H9 (cell line): ENCODE data around the gene SPRYD3. TPM values are rescaled to one million over a fixed set of nuclear protein-coding genes. Genes with fewer than 3 reads are reported as not detected.

Source experiments
- DNase-seq: peaks from one replicate; pipeline ENCODE4 v3.0.0-alpha.2; 2017
- H2AFZ ChIP-seq: one replicate; pipeline ENCODE4 v1.6.1; 2013; ENCODE audit warnings: mild to moderate bottlenecking, low read length, control low read depth, moderate library complexity
- H2AK5ac ChIP-seq: 2 replicates; pipeline ENCODE4 v1.6.1; 2013; ENCODE audit warnings: low read length, control low read depth, mixed read lengths; ENCODE audit not compliant: insufficient read length
- H2BK120ac ChIP-seq: one replicate; pipeline ENCODE4 v1.6.1; 2013; ENCODE audit warnings: low read depth, mild to moderate bottlenecking, low read length, control low read depth, inconsistent platforms; ENCODE audit not compliant: poor library complexity, severe bottlenecking
- H2BK12ac ChIP-seq: 2 replicates; pipeline ENCODE4 v1.6.1; 2013; ENCODE audit warnings: low read length, control low read depth, mixed read lengths, low read depth; ENCODE audit not compliant: insufficient read length
- H2BK15ac ChIP-seq: 2 replicates; pipeline ENCODE4 v1.6.1; 2013; ENCODE audit warnings: low read depth, low read length, control low read depth
- H2BK20ac ChIP-seq: one replicate; pipeline ENCODE4 v1.6.1; 2013; ENCODE audit warnings: low read depth, mild to moderate bottlenecking, low read length, control low read depth, inconsistent platforms; ENCODE audit not compliant: poor library complexity, severe bottlenecking
- H2BK5ac ChIP-seq: 2 replicates; pipeline ENCODE4 v1.6.1; 2013; ENCODE audit warnings: low read length, control low read depth, mixed read lengths; ENCODE audit not compliant: insufficient read length
- H3K14ac ChIP-seq: 2 replicates; pipeline ENCODE4 v1.6.1; 2013; ENCODE audit warnings: low read length, control low read depth; ENCODE audit not compliant: insufficient read depth
- H3K18ac ChIP-seq: 2 replicates; pipeline ENCODE4 v1.6.1; 2013; ENCODE audit warnings: low read depth, mild to moderate bottlenecking, mixed read lengths, low read length, control low read depth; ENCODE audit not compliant: insufficient read length
- H3K23ac ChIP-seq: 2 replicates; pipeline ENCODE4 v1.6.1; 2013; ENCODE audit warnings: low read length, control low read depth, mixed read lengths, low read depth; ENCODE audit not compliant: insufficient read length
- H3K23me2 ChIP-seq: 2 replicates; pipeline ENCODE4 v1.6.1; 2013; ENCODE audit warnings: low read depth, mild to moderate bottlenecking, mixed read lengths, low read length, control low read depth; ENCODE audit not compliant: insufficient read length, poor library complexity, severe bottlenecking
- H3K27ac ChIP-seq: 2 replicates; pipeline ENCODE4 v1.5.1; 2013; ENCODE audit warnings: low read length, control low read depth, mixed read lengths, low read depth; ENCODE audit not compliant: insufficient read length
- H3K27me3 ChIP-seq: 2 replicates; pipeline ENCODE4 v1.6.1; 2013; ENCODE audit warnings: low read length, control low read depth, inconsistent platforms; ENCODE audit not compliant: insufficient read depth
- H3K4ac ChIP-seq: 2 replicates; pipeline ENCODE4 v1.6.1; 2013; ENCODE audit warnings: low read depth, mild to moderate bottlenecking, control low read depth, inconsistent platforms, low read length, moderate library complexity
- H3K4me1 ChIP-seq: 2 replicates; pipeline ENCODE4 v1.6.1; 2013; ENCODE audit warnings: low read length, control low read depth, inconsistent platforms; ENCODE audit not compliant: insufficient read depth
- H3K4me2 ChIP-seq: 2 replicates; pipeline ENCODE4 v1.6.1; 2013; ENCODE audit warnings: low read length, control low read depth, mixed read lengths; ENCODE audit not compliant: insufficient read length, insufficient read depth
- H3K56ac ChIP-seq: 2 replicates; pipeline ENCODE4 v1.6.1; 2013; ENCODE audit warnings: low read depth, mild to moderate bottlenecking, mixed read lengths, low read length, control low read depth; ENCODE audit not compliant: insufficient read length
- H3K79me1 ChIP-seq: 2 replicates; pipeline ENCODE4 v1.6.1; 2013; ENCODE audit warnings: low read depth, mild to moderate bottlenecking, moderate library complexity, low read length, control low read depth, inconsistent platforms; ENCODE audit not compliant: insufficient read depth, poor library complexity, severe bottlenecking
- H3K79me2 ChIP-seq: 2 replicates; pipeline ENCODE4 v1.6.1; 2013; ENCODE audit warnings: low read length, control low read depth, inconsistent platforms; ENCODE audit not compliant: insufficient read depth
- H3K9ac ChIP-seq: 2 replicates; pipeline ENCODE4 v1.6.1; 2013; ENCODE audit warnings: low read length, control low read depth, mixed read lengths; ENCODE audit not compliant: insufficient read length; ENCODE audit errors: extremely low read depth
- H3K9me3 ChIP-seq: one replicate; pipeline ENCODE4 v1.6.1; 2013; ENCODE audit warnings: low read depth, low read length, inconsistent platforms; ENCODE audit not compliant: control insufficient read depth
- H3T11ph ChIP-seq: one replicate; pipeline ENCODE4 v1.6.1; 2013; ENCODE audit warnings: mild to moderate bottlenecking, low read length, control low read depth, inconsistent platforms
- H4K20me1 ChIP-seq: one replicate; pipeline ENCODE4 v1.6.1; 2013; ENCODE audit not compliant: control insufficient read depth, insufficient read length, insufficient read depth
- H4K5ac ChIP-seq: 2 replicates; pipeline ENCODE4 v1.6.1; 2013; ENCODE audit warnings: low read depth, mild to moderate bottlenecking, mixed read lengths, low read length, control low read depth; ENCODE audit not compliant: insufficient read length
- H4K8ac ChIP-seq: replicated peaks from 2 replicates; pipeline ENCODE4 v1.6.1; 2013; ENCODE audit warnings: low read length, control low read depth, mixed read lengths, low read depth; ENCODE audit not compliant: insufficient read length
- H4K91ac ChIP-seq: 2 replicates; pipeline ENCODE4 v1.6.1; 2013; ENCODE audit warnings: low read depth, mild to moderate bottlenecking, moderate library complexity, mixed read lengths, low read length, control low read depth; ENCODE audit not compliant: insufficient read length
- H3K27ac Mint-ChIP-seq, 3 experiments: 2 replicates in 2 of 3; 3 replicates in 1 of 3; pipeline ENCODE4 v1.8.0; 2020 to 2021; ENCODE audit warnings: mixed read lengths in 3 of 3, mild to moderate bottlenecking in 1 of 3, moderate library complexity in 1 of 3
- H3K27me3 Mint-ChIP-seq: 2 replicates; pipeline ENCODE4 v1.8.0; 2021; ENCODE audit warnings: low read depth, mild to moderate bottlenecking, moderate library complexity, mixed read lengths
- H3K36me3 Mint-ChIP-seq, 3 experiments: 2 replicates in 2 of 3; 3 replicates in 1 of 3; pipeline ENCODE4 v1.8.0; 2020 to 2021; ENCODE audit warnings: low read depth in 3 of 3, mixed read lengths in 3 of 3; ENCODE audit not compliant: insufficient read depth in 1 of 3
- H3K4me1 Mint-ChIP-seq, 2 experiments: 2 replicates each; pipeline ENCODE4 v1.8.0; 2020; ENCODE audit warnings: mixed read lengths in 2 of 2
- H3K4me3 Mint-ChIP-seq, 2 experiments: 2 replicates in 1 of 2; 3 replicates in 1 of 2; pipeline ENCODE4 v1.8.0; 2020 to 2021; ENCODE audit warnings: mild to moderate bottlenecking in 2 of 2, mixed read lengths in 2 of 2, moderate library complexity in 1 of 2
- H3K9me3 Mint-ChIP-seq, 2 experiments: 2 replicates in 1 of 2; 3 replicates in 1 of 2; pipeline ENCODE4 v1.8.0; 2020; ENCODE audit warnings: mild to moderate bottlenecking in 2 of 2, mixed read lengths in 2 of 2, moderate library complexity in 1 of 2
- WGBS: extraction: QIAGEN DNeasy Blood & Tissue Kit; methylation state at CpG from one replicate; pipeline ENCODE4 v1.1.7; 2013; ENCODE audit warnings: missing lambda C conversion rate, low lambda C conversion rate, mixed read lengths; ENCODE audit not compliant: insufficient read length; ENCODE audit errors: extremely low coverage; 5-methylcytosine and 5-hydroxymethylcytosine counted together
- total RNA-seq: library from RNA; stranded (reverse); gene quantifications from 2 replicates; pipeline ENCODE4 v1.2.1, GENCODE V29; 2021
- TF ChIP-seq, protein P1 (sequence below): fragments of 200-600 bp; sonication (generic); conservative IDR thresholded peaks from 3 replicates; pipeline ENCODE4 v1.8.0; 2021; ENCODE audit warnings: antibody characterized with exemption, mild to moderate bottlenecking

Gene SPRYD3
- total RNA-seq, 1 experiment from 2014 or later, result 6.5 TPM

DNA sequence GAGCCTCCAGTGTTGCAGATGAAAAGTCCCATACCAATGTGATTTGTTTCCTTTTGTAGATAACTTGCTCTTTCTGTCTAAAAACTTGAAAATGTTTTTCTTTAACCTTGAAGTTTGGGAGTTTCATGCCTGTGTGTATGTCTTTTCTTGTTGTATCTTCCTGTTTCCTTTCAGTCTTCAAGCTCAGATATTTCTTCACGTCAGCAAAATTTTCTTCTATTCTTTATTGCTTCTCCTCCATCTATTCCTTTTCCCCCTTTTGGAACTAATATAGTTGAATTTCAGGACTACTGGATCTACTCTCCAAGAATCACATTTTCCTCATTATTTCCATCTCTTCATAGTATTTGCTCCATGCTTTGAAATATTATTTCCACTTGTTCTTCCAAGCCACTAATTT, 48.0 kb upstream of the SPRYD3 start:
- Histone ChIP-seq H3K18ac (no peak overlapping the region), H2AFZ (no peak overlapping the region), H3K4ac (no peak overlapping the region), H4K91ac (no peak overlapping the region), H3K14ac (no peak overlapping the region), H3K27me3 (no peaks in the 10 kb centered on the region), H2AK5ac (no peak overlapping the region), H3K4me1 (no peaks in the 10 kb centered on the region), H3K9ac (no peak overlapping the region), H4K8ac (no peak overlapping the region), H2BK15ac (no peak overlapping the region), H3K9me3 (no peaks in the 10 kb centered on the region), H2BK120ac (no peak overlapping the region), H3K23me2 (no peaks in the 10 kb centered on the region), H2BK20ac (no peak overlapping the region), H4K5ac (no peak overlapping the region), H3K4me2 (no peak overlapping the region), H2BK12ac (no peak overlapping the region), H4K20me1 (no peaks in the 10 kb centered on the region), H3K27ac (no peak overlapping the region), H3K23ac (no peak overlapping the region), H3K79me1 (no peaks in the 10 kb centered on the region), H3K56ac (no peak overlapping the region), H2BK5ac (no peak overlapping the region), H3K79me2 (no peaks in the 10 kb centered on the region), H3T11ph (no peak overlapping the region)
- Mint-ChIP-seq H3K4me1 (no peaks in the 10 kb centered on the region), H3K4me3 (no peak overlapping the region), H3K9me3 (peaks cover 0 to 4% of the 10 kb centered on the region in 2 experiments; a peak in 1 of 5 replicates), H3K36me3 (no peaks in the 10 kb centered on the region), H3K27me3 (peaks cover 70% of the 10 kb centered on the region), H3K27ac (no peak overlapping the region)
- WGBS, result no CpG with 5 or more reads among the region's 1 CpG
- TF ChIP-seq, protein P1, sequence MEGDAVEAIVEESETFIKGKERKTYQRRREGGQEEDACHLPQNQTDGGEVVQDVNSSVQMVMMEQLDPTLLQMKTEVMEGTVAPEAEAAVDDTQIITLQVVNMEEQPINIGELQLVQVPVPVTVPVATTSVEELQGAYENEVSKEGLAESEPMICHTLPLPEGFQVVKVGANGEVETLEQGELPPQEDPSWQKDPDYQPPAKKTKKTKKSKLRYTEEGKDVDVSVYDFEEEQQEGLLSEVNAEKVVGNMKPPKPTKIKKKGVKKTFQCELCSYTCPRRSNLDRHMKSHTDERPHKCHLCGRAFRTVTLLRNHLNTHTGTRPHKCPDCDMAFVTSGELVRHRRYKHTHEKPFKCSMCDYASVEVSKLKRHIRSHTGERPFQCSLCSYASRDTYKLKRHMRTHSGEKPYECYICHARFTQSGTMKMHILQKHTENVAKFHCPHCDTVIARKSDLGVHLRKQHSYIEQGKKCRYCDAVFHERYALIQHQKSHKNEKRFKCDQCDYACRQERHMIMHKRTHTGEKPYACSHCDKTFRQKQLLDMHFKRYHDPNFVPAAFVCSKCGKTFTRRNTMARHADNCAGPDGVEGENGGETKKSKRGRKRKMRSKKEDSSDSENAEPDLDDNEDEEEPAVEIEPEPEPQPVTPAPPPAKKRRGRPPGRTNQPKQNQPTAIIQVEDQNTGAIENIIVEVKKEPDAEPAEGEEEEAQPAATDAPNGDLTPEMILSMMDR, result no peak
- DNase-seq, result no peak
